HEK293T (cell line): ENCODE data around the gene DES.

ENCODE experiments used
- FOXM1 ChIP-seq: fragments of 450-650 bp; IDR thresholded peaks from 2 replicates; pipeline ENCODE4 v1.6.1; 2017; ENCODE audit warnings: mild to moderate bottlenecking, borderline replicate concordance
- LEF1 ChIP-seq: fragments of 450-650 bp; IDR thresholded peaks from 2 replicates; pipeline ENCODE4 v1.6.1; 2017; ENCODE audit warnings: mild to moderate bottlenecking, borderline replicate concordance
- NFRKB ChIP-seq: fragments of 450-650 bp; IDR thresholded peaks from 2 replicates; pipeline ENCODE4 v1.6.1; 2016; ENCODE audit warnings: mild to moderate bottlenecking, moderate library complexity
- PKNOX1 ChIP-seq: fragments of 450-650 bp; IDR thresholded peaks from 2 replicates; pipeline ENCODE4 v1.6.1; 2016
- SP1 ChIP-seq: fragments of 450-650 bp; IDR thresholded peaks from 2 replicates; pipeline ENCODE4 v1.6.1; 2017
- SUZ12 ChIP-seq: fragments of 450-650 bp; IDR thresholded peaks from 2 replicates; pipeline ENCODE4 v1.6.1; 2016; ENCODE audit warnings: mild to moderate bottlenecking
- ZNF384 ChIP-seq: fragments of 450-650 bp; IDR thresholded peaks from 2 replicates; pipeline ENCODE4 v1.6.1; 2016

- TF ChIP-seq PKNOX1 (no peak), SP1 (no peak), NFRKB (no peak), LEF1 (no peak), SUZ12 (no peak), ZNF384 (no peak), FOXM1 (no peak)
Measured at GRCh38 chr2:219468410-219469185, 50.4 kb downstream of the DES start.
